Stomach (tissue), 4 donors: ENCODE data around the gene RGS7BP.

Experiments used
- CTCF ChIP-seq, 7 experiments: fragments of 450-650 bp in 4 of 7; fragments of 200-600 bp in 3 of 7; sonication (generic) in 3 of 7; IDR thresholded peaks; one replicate each; pipeline ENCODE4 v1.5.1; 2016 to 2019; ENCODE audit warnings: antibody characterized with exemption in 7 of 7, control low read depth in 2 of 7, mild to moderate bottlenecking in 1 of 7
- POLR2A ChIP-seq, 4 donors: fragments of 450-650 bp; IDR thresholded peaks; one replicate each; pipeline ENCODE4 v1.6.1; 2016; ENCODE audit warnings: antibody characterized with exemption in 4 of 4, control low read depth in 2 of 4, mild to moderate bottlenecking in 1 of 4, moderate library complexity in 1 of 4

GRCh38 chr5:64619609-64620008 lies 113.8 kb downstream of the RGS7BP start:
- no peak for TF ChIP-seq CTCF (IDR thresholded peaks at IDR 0.05)
- TF ChIP-seq POLR2A (IDR thresholded peaks at IDR 0.05): no peak
